DND-41 (cell line): ENCODE data around the gene HRAS.

ENCODE experiments used
- ATAC-seq: fragments of 200-7000 bp; cut with Tn5 transposase; 3 replicates; pipeline ENCODE4 v1.9.1; 2021; ENCODE audit warnings: low read depth; ENCODE audit not compliant: insufficient read depth
- DNase-seq: peaks from one replicate; pipeline ENCODE4 v3.0.0-alpha.2; 2020
- H2AFZ ChIP-seq: 2 replicates; pipeline ENCODE4 v1.6.0; 2012; ENCODE audit warnings: low read depth, low read length
- H3K27ac ChIP-seq: 2 replicates; pipeline ENCODE4 v1.5.1; 2012; ENCODE audit warnings: low read length, inconsistent platforms
- H3K27me3 ChIP-seq: fragments of 200-600 bp; sonication (generic); 2 replicates; pipeline ENCODE4 v1.6.0; 2012; ENCODE audit warnings: low read length, mild to moderate bottlenecking, inconsistent platforms; ENCODE audit not compliant: insufficient read depth, poor library complexity
- H3K36me3 ChIP-seq: 2 replicates; pipeline ENCODE4 v1.5.1; 2012; ENCODE audit warnings: low read length, inconsistent platforms; ENCODE audit not compliant: insufficient read depth
- H3K4me1 ChIP-seq: 2 replicates; pipeline ENCODE4 v1.5.1; 2012; ENCODE audit warnings: mild to moderate bottlenecking, low read length; ENCODE audit not compliant: insufficient read depth
- H3K4me2 ChIP-seq: 2 replicates; pipeline ENCODE4 v1.6.0; 2012; ENCODE audit warnings: mild to moderate bottlenecking, moderate library complexity, low read length, inconsistent platforms; ENCODE audit not compliant: insufficient read depth
- H3K4me3 ChIP-seq, 2 experiments: fragments of 200-600 bp in 1 of 2; shearing (Covaris generic) in 1 of 2; 2 replicates each; pipeline ENCODE4 v1.5.1; 2012 to 2016; ENCODE audit warnings: inconsistent platforms in 2 of 2, low read length in 2 of 2, mild to moderate bottlenecking in 2 of 2, low read depth in 1 of 2, moderate library complexity in 1 of 2
- H3K79me2 ChIP-seq: 2 replicates; pipeline ENCODE4 v1.6.0; 2012; ENCODE audit warnings: low read length, inconsistent platforms; ENCODE audit not compliant: insufficient read depth
- H3K9ac ChIP-seq: 2 replicates; pipeline ENCODE4 v1.6.0; 2012; ENCODE audit warnings: low read depth, mild to moderate bottlenecking, inconsistent platforms, low read length, moderate library complexity
- H3K9me3 ChIP-seq: 2 replicates; pipeline ENCODE4 v1.5.1; 2012; ENCODE audit warnings: low read length, moderate library complexity, mild to moderate bottlenecking, inconsistent platforms; ENCODE audit not compliant: insufficient read depth, severe bottlenecking
- H4K20me1 ChIP-seq: 2 replicates; pipeline ENCODE4 v1.6.0; 2012; ENCODE audit warnings: low read length; ENCODE audit not compliant: insufficient read depth
- EZH2 ChIP-seq: IDR thresholded peaks from 3 replicates; pipeline ENCODE4 v1.6.1; 2012; ENCODE audit warnings: borderline replicate concordance, low read depth, mild to moderate bottlenecking, moderate library complexity, low read length, inconsistent platforms; ENCODE audit not compliant: severe bottlenecking
- TF ChIP-seq, protein P1 (sequence below): IDR thresholded peaks from 2 replicates; pipeline ENCODE4 v1.5.1; 2012; ENCODE audit warnings: borderline replicate concordance, low read length, moderate library complexity, mild to moderate bottlenecking; ENCODE audit not compliant: poor library complexity, severe bottlenecking; ENCODE audit errors: extremely low read depth

Gene HRAS

DNA sequence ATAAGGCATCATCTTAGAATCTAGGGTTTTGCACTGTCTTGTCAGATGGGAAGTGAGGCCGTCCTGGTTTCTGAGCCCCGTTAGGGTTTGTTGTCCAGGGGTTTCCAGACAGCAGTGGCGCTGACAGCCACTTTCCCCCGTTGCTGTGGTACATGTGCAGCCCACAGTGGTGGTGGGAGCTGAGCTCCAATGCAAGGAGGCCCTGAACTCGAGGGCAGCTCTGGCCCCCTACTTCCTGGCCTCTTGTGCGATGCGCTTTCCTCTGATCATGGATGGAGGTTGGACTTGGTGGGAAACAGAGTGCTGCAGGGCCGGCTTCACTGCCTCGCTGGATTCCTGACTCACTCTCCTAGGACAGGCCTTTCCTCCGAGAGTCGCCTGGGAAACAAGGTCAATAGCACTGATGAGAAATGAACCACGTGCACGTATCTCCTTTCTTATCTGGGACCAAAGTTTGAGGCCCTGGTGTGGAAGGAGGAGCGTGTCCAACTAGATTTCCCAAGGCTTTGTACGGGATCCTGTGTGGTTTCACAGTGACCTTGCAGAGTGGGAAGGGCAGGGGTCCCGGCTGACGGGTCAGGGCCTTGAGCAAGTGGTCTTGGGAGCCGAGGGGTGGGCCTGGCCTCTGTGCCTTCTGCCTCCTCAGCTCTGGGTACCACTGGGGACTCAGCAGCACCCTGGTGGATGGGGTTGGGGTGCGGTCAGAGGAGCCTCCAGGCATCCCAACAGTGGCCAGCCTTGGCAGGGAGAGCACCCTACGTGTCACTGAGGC lies 44.6 kb upstream of the HRAS start:
- H3K4me1 ChIP-seq: peaks cover 40% of the 10 kb centered on the region
- ATAC-seq: no peak
- H3K4me2 ChIP-seq: peak overlapping the region; percentile 95; the same call in 1 of the 2 replicates
- no peak overlapping the region for H3K4me3 ChIP-seq
- no peaks in the 10 kb centered on the region for H3K27me3 ChIP-seq
- peaks cover 66% of the 10 kb centered on the region for H3K36me3 ChIP-seq
- H3K79me2 ChIP-seq: peaks cover 80% of the 10 kb centered on the region
- H3K27ac ChIP-seq: no peak overlapping the region
- H3K9ac ChIP-seq: no peak overlapping the region
- peaks cover 73% of the 10 kb centered on the region for H4K20me1 ChIP-seq
- no peaks in the 10 kb centered on the region for H3K9me3 ChIP-seq
- TF ChIP-seq, protein P1, sequence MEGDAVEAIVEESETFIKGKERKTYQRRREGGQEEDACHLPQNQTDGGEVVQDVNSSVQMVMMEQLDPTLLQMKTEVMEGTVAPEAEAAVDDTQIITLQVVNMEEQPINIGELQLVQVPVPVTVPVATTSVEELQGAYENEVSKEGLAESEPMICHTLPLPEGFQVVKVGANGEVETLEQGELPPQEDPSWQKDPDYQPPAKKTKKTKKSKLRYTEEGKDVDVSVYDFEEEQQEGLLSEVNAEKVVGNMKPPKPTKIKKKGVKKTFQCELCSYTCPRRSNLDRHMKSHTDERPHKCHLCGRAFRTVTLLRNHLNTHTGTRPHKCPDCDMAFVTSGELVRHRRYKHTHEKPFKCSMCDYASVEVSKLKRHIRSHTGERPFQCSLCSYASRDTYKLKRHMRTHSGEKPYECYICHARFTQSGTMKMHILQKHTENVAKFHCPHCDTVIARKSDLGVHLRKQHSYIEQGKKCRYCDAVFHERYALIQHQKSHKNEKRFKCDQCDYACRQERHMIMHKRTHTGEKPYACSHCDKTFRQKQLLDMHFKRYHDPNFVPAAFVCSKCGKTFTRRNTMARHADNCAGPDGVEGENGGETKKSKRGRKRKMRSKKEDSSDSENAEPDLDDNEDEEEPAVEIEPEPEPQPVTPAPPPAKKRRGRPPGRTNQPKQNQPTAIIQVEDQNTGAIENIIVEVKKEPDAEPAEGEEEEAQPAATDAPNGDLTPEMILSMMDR: no peak
- TF ChIP-seq EZH2: no peak
- no peak for DNase-seq
- no peak overlapping the region for H2AFZ ChIP-seq

DNA sequence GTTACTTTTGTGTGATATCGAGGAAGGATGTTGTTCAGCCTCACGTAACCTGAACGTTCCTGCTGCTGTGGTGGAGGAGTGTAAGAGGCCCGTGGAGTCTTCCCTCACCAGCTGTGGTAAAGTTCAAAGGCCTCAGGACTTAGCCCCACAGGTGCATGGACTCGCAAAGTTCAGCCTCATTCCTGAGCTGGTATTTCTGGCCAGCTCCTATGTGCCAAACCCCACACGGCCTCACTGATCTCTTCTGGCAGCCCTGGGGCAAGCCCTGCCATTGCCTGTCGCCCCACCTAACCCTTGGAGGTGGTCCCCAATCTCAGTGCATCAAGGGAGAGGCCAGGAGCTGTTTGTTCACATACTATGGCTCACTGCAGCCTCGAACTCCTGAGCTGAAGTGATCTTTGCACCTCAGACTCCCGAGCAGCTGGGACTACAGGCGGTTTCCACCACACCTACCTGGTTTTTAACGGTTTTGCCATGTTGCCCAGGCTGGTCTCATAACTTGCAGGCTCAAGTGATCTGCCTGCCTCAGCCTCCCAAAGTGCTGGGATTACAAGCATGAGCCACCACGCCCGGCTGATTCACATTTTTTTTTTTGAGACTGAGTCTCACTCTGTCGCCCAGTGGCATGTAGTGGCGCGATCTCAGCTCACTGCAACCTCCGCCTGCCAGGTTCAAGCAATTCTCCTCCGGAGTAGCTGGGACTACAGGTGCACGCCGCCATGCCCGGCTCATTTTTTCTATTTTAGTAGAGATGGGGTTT lies 43.1 kb upstream of the HRAS start:
- H3K27me3 ChIP-seq: no peaks in the 10 kb centered on the region
- ATAC-seq: no peak
- TF ChIP-seq EZH2: no peak
- TF ChIP-seq, protein P1: no peak

DNA sequence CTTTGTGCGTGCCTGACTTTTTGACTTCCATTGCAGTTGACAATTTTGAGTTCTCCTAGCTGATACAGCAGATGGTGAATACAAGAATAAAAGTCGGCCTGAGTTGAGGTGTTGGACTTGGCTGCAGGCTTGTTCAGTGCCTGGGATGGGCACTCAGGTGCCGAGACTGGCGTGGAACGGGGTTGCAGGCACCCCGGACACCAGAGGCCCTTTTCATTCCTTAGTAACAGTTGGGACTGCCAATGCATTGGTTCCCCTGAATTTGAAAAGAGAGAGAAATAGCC lies 42.2 kb upstream of the HRAS start:
- H3K9me3 ChIP-seq: no peaks in the 10 kb centered on the region
- H2AFZ ChIP-seq: no peak overlapping the region
- peak overlapping the region; percentile 61 for H3K27ac ChIP-seq
- peaks cover 43% of the 10 kb centered on the region for H3K4me1 ChIP-seq
- H3K4me3 ChIP-seq: peak overlapping the region; percentile 82 to 85
- H3K79me2 ChIP-seq: peaks cover 59% of the 10 kb centered on the region
- no peaks in the 10 kb centered on the region for H3K27me3 ChIP-seq
- ATAC-seq (no peak), DNase-seq (no peak)
- peaks cover 53% of the 10 kb centered on the region for H4K20me1 ChIP-seq
- peaks cover 49% of the 10 kb centered on the region for H3K36me3 ChIP-seq
- peak overlapping the region; percentile 78 for H3K9ac ChIP-seq
- H3K4me2 ChIP-seq: peak overlapping the region; percentile 95
- TF ChIP-seq, protein P1: no peak
- TF ChIP-seq EZH2: no peak

More for the DNA sequence above, 43.1 kb upstream of the HRAS start:
- H3K4me1 ChIP-seq: peaks cover 43% of the 10 kb centered on the region
- no peak overlapping the region for H3K27ac ChIP-seq
- H2AFZ ChIP-seq: no peak overlapping the region
- peak overlapping the region; percentile 95 for H3K4me2 ChIP-seq
- no peak for DNase-seq
- no peaks in the 10 kb centered on the region for H3K9me3 ChIP-seq
- H3K79me2 ChIP-seq: peaks cover 68% of the 10 kb centered on the region
- peaks cover 53% of the 10 kb centered on the region for H3K36me3 ChIP-seq
- peak overlapping the region; percentile 78 for H3K9ac ChIP-seq
- H3K4me3 ChIP-seq: peak overlapping the region; percentile 82 to 85; a peak in 3 of 4 replicates
- peaks cover 58% of the 10 kb centered on the region for H4K20me1 ChIP-seq
